HCT116 (cell line): ENCODE data around the gene FGD5. TPM values are rescaled to one million over a fixed set of nuclear protein-coding genes. Genes with fewer than 3 reads are reported as not detected.

Source experiments
- ATAC-seq: fragments of 200-7000 bp; cut with Tn5 transposase; 2 replicates; pipeline ENCODE4 v1.9.1; 2020; ENCODE audit warnings: mild to moderate bottlenecking, moderate library complexity
- BruUV-seq: library from RNA; stranded (reverse); fragments of 400-500 nt; replicated peaks from 2 replicates; lab custom pipeline; 2021; lab: Mats Ljungman, UMichigan
- CTCF ChIA-PET: fragments of 300-600 bp; sonication (Branson Sonifier 250); formaldehyde crosslinking; loops from one replicate; lab custom pipeline; 2021; ENCODE audit warnings: antibody characterized with exemption; lab: Charles Lee
- POLR2A ChIA-PET: fragments of 300-600, 350-600 bp; sonication (Branson Sonifier 250); formaldehyde crosslinking; loops from one replicate; lab custom pipeline; 2021; ENCODE audit warnings: antibody characterized with exemption; lab: Charles Lee
- RAD21 ChIA-PET, 2 experiments: fragments of 300-600 bp; sonication (Branson Sonifier 250); formaldehyde crosslinking; loops; one replicate each; lab custom pipeline; 2023; ENCODE audit warnings: low total read pairs in 2 of 2; ENCODE audit not compliant: uncharacterized antibody in 2 of 2, unreplicated experiment in 2 of 2, low non-redundant PET in 1 of 2; lab: Charles Lee
- DNase-seq: peaks from one replicate; pipeline ENCODE4 v3.0.0-alpha.2; 2010; ENCODE audit warnings: low read depth, low spot score
- H2AFZ ChIP-seq: fragments of 200-600 bp; shearing (Covaris generic), sonication (generic); 2 replicates; pipeline ENCODE4 v1.6.1; 2017; ENCODE audit warnings: low read depth, mixed run types, mixed read lengths, antibody characterized with exemption, low read length; ENCODE audit not compliant: poor library complexity, severe bottlenecking
- H3K27ac ChIP-seq: 2 replicates; pipeline ENCODE4 v1.5.1; 2012; ENCODE audit warnings: low read depth, low read length
- H3K27me3 ChIP-seq: fragments of 200-600 bp; sonication (generic); 2 replicates; pipeline ENCODE4 v1.6.1; 2016; ENCODE audit warnings: mixed run types, low read length, mixed read lengths; ENCODE audit not compliant: insufficient read depth
- H3K36me3 ChIP-seq, 2 experiments: fragments of 200-500 bp in 1 of 2; fragments of 200-600 bp in 1 of 2; sonication (Bioruptor generic) in 1 of 2; sonication (generic) in 1 of 2; 2 replicates each; pipeline versions ENCODE4 v1.5.1 to v1.6.1; 2014 to 2016; ENCODE audit warnings: low read length in 2 of 2, inconsistent platforms in 1 of 2, mixed read lengths in 1 of 2, mixed run types in 1 of 2; ENCODE audit not compliant: insufficient read depth in 2 of 2, control insufficient read depth in 1 of 2
- H3K4me1 ChIP-seq, 2 experiments: fragments of 200-600 bp in 1 of 2; sonication (generic) in 1 of 2; 2 replicates each; pipeline versions ENCODE4 v1.5.1 to v1.6.1; 2012 to 2017; ENCODE audit warnings: low read length in 2 of 2, inconsistent platforms in 1 of 2, mild to moderate bottlenecking in 1 of 2, mixed read lengths in 1 of 2, mixed run types in 1 of 2, moderate library complexity in 1 of 2; ENCODE audit not compliant: insufficient read depth in 2 of 2, control insufficient read depth in 1 of 2
- H3K4me2 ChIP-seq: fragments of 200-600 bp; sonication (generic); 2 replicates; pipeline ENCODE4 v1.6.1; 2017; ENCODE audit warnings: mixed run types, low read length, mixed read lengths
- H3K4me3 ChIP-seq, 2 experiments: fragments of 200-600 bp in 1 of 2; sonication (generic) in 1 of 2; replicated peaks in 1 of 2; 2 replicates each; pipeline ENCODE4 v1.5.1; 2011 to 2016; ENCODE audit warnings: low read length in 2 of 2, control low read depth in 1 of 2, low read depth in 1 of 2, mild to moderate bottlenecking in 1 of 2, mixed read lengths in 1 of 2, mixed run types in 1 of 2
- H3K79me2 ChIP-seq: fragments of 200-600 bp; sonication (generic); 2 replicates; pipeline ENCODE4 v1.6.1; 2017; ENCODE audit warnings: mild to moderate bottlenecking, mixed run types, low read length, moderate library complexity, mixed read lengths; ENCODE audit not compliant: insufficient read depth
- H3K9ac ChIP-seq: fragments of 200-600 bp; sonication (generic); 2 replicates; pipeline ENCODE4 v1.6.1; 2016; ENCODE audit warnings: low read length, mixed read lengths
- H3K9me2 ChIP-seq: fragments of 200-600 bp; sonication (generic), shearing (Covaris generic); 2 replicates; pipeline ENCODE4 v1.6.1; 2017; ENCODE audit warnings: mixed run types, mild to moderate bottlenecking, moderate library complexity; ENCODE audit not compliant: insufficient read depth
- H3K9me3 ChIP-seq, 2 experiments: fragments of 200-500 bp in 1 of 2; fragments of 200-600 bp in 1 of 2; sonication (Bioruptor generic) in 1 of 2; sonication (generic) in 1 of 2; 2 replicates each; pipeline ENCODE4 v1.6.1; 2014 to 2017; ENCODE audit warnings: low read length in 2 of 2, mixed read lengths in 2 of 2, inconsistent platforms in 1 of 2, low read depth in 1 of 2, mild to moderate bottlenecking in 1 of 2, mixed run types in 1 of 2, moderate library complexity in 1 of 2; ENCODE audit not compliant: control insufficient read depth in 1 of 2, insufficient read depth in 1 of 2
- H4K20me1 ChIP-seq: fragments of 200-600 bp; sonication (generic), shearing (Covaris generic); 2 replicates; pipeline ENCODE4 v1.6.1; 2017; ENCODE audit warnings: mixed run types, mild to moderate bottlenecking, moderate library complexity; ENCODE audit not compliant: insufficient read depth
- ATF3 ChIP-seq: IDR thresholded peaks from 2 replicates; pipeline ENCODE4 v1.6.1; 2012
- CEBPB ChIP-seq: IDR thresholded peaks from 2 replicates; pipeline ENCODE4 v1.6.1; 2012; ENCODE audit warnings: low read depth
- EGR1 ChIP-seq: IDR thresholded peaks from 2 replicates; pipeline ENCODE4 v1.6.1; 2012; ENCODE audit warnings: low read depth
- FOSL1 ChIP-seq: IDR thresholded peaks from 2 replicates; pipeline ENCODE4 v1.6.1; 2012; ENCODE audit warnings: low read depth
- JUND ChIP-seq: IDR thresholded peaks from 2 replicates; pipeline ENCODE4 v1.6.1; 2012
- MAX ChIP-seq: IDR thresholded peaks from 2 replicates; pipeline ENCODE4 v1.6.1; 2012
- POLR2AphosphoS5 ChIP-seq: IDR thresholded peaks from 2 replicates; pipeline ENCODE4 v1.6.1; 2011; ENCODE audit warnings: mild to moderate bottlenecking, low read depth, low read length, moderate library complexity
- YY1 ChIP-seq: IDR thresholded peaks from 2 replicates; pipeline ENCODE4 v1.6.1; 2011; ENCODE audit warnings: low read length, low read depth, moderate library complexity, mild to moderate bottlenecking; ENCODE audit not compliant: insufficient replicate concordance; ENCODE audit errors: extremely low read depth
- ZBTB33 ChIP-seq: IDR thresholded peaks from 2 replicates; pipeline ENCODE4 v1.6.1; 2011; ENCODE audit warnings: mild to moderate bottlenecking, low read length, moderate library complexity; ENCODE audit not compliant: insufficient replicate concordance; ENCODE audit errors: extremely low read depth
- intact Hi-C: fragments of 100-400 bp; cut with micrococcal nuclease; formaldehyde crosslinking; loops from 2 replicates; pipeline ENCODE4 v1.10.0; 2022
- total RNA-seq: library from RNA; stranded (reverse); gene quantifications from one replicate; pipeline ENCODE4 v1.2.1, GENCODE V29; 2021; ENCODE audit not compliant: unreplicated experiment

FGD5 gene
- total RNA-seq, 1 experiment from 2014 or later = 0.22 TPM

GRCh38 chr3:14773281-14773680, 45.5 kb upstream of the FGD5 start:
- H2AFZ ChIP-seq = no peak overlapping the region
- no peaks in the 10 kb centered on the region for H3K79me2 ChIP-seq
- no peak overlapping the region for H3K4me3 ChIP-seq
- H3K4me1 ChIP-seq = no peaks in the 10 kb centered on the region
- no peaks in the 10 kb centered on the region for H4K20me1 ChIP-seq
- no peak for DNase-seq
- no peak for TF ChIP-seq ZBTB33
- TF ChIP-seq POLR2AphosphoS5 = no peak
- TF ChIP-seq JUND = no peak
- no peak for TF ChIP-seq CEBPB
- TF ChIP-seq EGR1 = no peak
- no peak for TF ChIP-seq ATF3
- no peak for TF ChIP-seq MAX
- no peak for TF ChIP-seq YY1
- TF ChIP-seq FOSL1 = no peak
- H3K9ac ChIP-seq = no peak overlapping the region
- no peak overlapping the region for H3K4me2 ChIP-seq
- CTCF ChIA-PET = interaction anchor here (1.4 kb wide), 1 partner anchor 8 kb away, joined by 3 read pairs; no protein-coding TSS in a partner anchor
- H3K27ac ChIP-seq = no peak overlapping the region
- ATAC-seq = no peak
- no peaks in the 10 kb centered on the region for H3K9me3 ChIP-seq
- no peaks in the 10 kb centered on the region for H3K36me3 ChIP-seq
- H3K27me3 ChIP-seq = no peaks in the 10 kb centered on the region
- no TSS peak for BruUV-seq
- no peaks in the 10 kb centered on the region for H3K9me2 ChIP-seq
- intact Hi-C loops = no loop called here
- RAD21 ChIA-PET = no interaction called here
- POLR2A ChIA-PET = no interaction called here
